Amniotic epithelial cell (primary cell): Measurements from ENCODE around the gene BSCL2.
A peak's percentile ranks its signal among the peaks of the same experiment; 100 is the strongest.
"Not testable (repeated sequence)": the region's sequence is repeated elsewhere in the genome, so short reads cannot be mapped to it uniquely, and the experiment has no call there.

Experiments
- DNase-seq: peaks from one replicate; pipeline ENCODE4 v3.0.0-alpha.2; 2010; ENCODE audit warnings: low read depth

BSCL2 gene

DNA sequence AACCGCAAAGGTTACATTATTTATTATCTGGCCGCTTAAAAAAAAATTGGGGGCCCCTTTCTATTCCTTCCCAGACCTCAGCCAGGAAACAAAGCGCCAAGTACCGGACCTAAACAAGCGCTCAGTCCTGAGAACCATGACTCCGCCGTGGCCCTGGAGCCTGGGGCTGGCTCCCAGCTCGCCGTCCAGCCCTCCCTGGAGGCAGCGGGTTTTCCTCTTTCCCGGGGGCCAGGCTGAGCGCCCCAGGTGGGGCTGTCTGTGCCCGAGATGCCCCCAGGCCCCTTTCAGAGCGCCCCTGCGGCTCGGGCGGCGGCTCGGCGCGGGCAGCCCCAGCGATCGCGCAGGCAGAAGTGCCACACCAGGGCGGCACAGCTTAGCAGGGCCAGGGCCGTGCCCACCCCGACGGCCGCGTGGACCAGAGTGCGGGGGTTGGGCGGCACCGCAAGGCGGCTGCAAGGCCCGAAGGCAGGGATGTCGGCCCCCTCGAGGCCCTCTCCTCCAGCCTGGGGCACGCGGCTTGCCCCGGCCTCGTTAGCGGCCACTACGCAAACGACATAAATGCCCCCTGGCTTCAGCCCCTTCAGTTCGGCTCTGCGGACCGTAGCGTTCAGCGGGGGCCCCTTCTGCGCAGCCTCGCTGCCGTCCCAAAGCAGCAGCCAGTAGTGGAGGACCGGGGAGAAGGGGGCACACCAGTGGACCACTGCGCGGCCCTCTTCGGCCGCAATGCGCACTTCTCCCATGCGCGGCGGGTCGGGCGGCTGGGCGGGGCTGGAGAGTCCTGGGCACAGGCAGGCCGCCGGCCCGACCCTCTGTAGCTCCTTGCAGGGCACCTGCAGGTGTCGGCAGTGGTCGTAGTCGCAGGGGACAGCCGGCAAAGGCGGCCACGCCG is 19.5 kb downstream of the BSCL2 start:
- DNase-seq = no peak

DNA sequence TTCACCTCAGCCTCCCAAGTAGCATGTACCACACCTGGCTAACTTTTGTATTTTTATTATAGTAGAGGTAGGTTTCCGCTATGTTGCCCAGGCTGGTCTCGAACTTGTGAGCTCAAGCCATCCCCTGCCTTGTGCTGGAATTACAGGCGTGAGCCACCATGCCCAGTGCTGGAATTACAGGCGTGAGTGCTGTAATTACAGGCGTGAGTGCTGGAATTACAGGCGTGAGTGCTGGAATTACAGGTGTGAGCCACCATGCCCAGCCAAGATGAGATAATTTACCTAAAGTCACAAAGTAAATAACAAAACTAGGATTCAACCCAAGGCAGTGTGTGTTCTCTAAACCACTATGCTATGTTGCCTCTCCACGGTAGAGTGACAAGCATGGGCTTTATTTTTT is 24.7 kb downstream of the BSCL2 start:
- DNase-seq = no peak

DNA sequence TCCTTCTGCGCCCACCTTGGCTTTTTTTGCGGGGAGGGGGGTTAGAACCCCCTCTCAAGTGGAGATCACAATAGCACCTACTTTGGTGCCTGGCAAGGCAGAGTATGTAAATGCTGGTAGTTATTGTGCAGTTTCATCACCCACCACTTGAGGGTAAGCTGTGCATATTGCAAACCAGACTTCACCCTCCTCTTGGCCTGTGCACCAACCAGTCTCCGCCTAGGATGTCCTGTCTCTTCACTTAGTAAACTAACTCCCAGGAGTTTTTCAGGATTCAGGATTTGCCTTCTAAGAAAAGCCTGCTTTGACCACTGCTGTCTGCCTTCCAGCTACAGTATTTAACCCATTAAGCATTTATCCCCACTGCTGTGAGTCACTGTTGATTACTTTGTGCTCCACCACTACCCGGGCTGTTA is 26.4 kb downstream of the BSCL2 start:
- DNase-seq = peak; percentile 83

DNA sequence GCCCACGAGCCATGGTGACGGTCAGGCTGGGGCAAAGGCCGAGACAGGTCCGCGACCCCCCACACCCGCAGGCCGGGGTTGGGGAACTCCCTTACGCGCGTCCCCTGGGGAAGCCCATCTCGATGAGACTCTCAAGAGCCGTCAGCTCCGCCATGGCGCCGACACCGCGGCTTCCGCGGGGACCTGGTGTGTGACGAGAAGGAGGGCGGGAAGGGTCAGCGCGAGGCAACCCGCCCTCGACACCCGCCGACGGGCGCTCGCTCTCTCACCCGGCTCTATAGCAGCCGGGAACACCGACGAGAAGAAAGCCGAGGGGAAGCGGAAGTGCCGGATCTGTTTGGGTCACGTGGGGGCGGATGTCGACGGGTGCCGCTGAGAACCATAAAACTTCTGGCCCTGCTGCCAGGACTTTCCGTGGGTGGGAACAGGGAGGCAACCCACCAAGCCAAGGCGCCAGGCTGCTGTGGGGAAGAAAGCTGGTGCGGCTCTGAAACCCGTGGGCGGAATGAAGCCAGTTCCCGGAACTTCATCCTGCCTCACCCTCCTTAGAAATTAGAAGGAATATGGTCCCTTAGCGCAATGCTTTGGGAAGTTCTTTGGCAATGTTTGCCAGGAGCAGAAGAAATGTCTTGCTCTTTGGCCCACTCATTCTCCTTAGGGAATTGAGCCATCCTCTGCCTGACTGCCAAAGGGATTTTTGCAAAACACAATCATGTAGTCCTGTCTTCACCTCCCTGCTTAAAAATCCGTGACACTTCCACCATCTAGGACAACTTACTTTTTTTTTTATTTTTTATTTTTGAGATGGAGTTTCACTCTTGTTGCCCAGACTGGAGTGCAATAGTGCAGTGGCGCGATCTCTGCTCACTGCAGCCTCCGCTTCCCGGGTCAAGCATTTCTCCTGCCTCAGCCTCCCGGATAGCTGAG is 28.2 kb downstream of the BSCL2 start, which contains the start of gene UBXN1:
TSS of gene UBXN1 (minus strand) at position 304 of the 927 bp plus-strand sequence. CDS start at position 154, 150 bp downstream.
- DNase-seq = peak; percentile 87

DNA sequence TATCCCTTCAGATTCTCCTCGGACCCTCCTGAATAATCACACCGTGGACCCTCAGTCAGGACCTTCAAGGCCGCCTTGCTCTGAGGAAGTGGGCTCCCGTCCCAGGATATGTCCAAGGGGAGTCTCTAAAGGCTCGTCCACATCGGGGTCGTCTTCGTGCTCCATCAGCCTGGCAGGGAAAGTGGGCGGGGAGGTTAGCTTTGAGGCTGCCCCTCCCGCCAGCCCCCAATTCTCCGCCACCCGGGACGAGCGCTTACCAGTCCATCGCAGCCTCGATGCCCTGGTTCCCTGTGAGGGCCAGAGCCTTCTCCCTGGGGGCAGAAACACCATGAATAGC is 28.8 kb downstream of the BSCL2 start:
- no peak for DNase-seq

DNA sequence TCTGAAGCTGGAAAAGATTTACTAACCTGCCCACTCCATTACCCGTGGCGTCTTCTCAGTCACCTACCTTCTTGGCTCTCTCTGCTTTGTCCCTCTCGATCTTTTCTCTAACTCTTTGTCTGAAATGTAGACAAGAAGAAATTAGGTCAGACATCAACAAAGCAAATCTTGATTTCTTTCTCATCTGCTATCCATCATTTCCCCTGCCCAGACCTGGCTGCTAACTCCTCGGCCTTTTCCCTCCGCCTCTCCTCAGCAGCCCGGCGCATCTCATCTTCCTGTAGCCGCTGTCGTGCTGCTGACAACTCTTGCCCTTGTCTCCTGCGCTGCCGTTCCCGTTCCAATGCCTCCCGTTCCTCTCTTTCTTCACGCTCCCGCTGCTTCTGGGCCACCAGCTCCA is 29.5 kb downstream of the BSCL2 start:
- DNase-seq = no peak

DNA sequence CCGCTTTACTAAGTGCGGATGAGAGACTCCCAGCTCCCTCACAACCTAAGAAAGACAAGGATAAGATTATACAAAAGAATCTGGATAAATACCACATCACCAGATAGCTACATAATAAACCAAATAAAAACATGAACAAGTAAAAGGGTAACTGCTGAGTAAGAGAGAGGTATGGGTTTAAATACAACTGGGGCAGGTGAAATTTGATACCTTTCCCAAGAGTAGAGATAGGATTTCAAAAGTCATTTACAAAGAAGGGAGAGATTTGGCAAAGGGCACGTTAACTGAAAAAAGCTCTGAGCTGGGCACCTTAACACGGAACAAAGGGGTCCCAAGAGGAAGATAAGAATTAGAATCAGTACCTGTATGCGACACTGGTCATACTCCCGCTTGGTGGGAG is 30.1 kb downstream of the BSCL2 start:
- DNase-seq = no peak

DNA sequence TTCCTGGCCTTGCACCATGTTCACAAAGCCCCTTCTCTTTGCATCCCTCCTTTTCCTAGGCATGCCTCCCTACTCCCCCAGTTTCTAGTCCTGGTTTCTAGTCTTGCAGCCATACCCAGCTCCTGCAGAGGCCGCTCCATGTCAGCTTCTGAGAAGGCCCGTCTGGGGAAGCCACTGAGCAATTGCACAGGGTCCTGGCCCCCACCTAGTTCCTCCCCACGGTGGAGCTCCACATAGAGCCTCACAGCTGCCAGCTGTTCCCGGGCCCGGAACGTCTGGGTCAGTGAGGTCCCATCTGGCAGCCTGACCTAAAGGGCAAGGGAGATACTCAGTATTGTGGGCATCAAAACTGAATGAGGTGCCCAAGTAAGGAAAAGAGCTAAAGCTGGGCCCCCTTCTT is 30.5 kb downstream of the BSCL2 start:
- no peak for DNase-seq

DNA sequence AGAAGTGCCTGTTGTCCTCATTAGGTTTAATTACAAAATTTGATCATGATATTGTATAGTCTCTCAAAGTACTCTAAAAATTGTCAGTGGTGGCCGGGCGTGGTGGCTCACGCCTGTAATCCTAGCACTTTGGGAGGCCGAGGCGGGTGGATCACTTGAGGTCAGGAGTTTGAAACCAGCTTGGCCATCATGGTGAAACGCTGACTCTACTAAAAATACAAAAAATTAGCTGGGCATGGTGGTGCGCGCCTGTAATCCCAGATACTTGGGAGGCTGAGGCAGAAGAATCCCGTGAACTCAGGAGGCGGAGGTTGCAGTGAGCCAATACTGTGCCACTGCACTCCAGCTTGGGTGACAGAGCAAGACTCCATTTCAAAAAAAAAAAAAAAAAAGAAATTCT is 31.8 kb downstream of the BSCL2 start:
- not testable (repeated sequence) for DNase-seq

DNA sequence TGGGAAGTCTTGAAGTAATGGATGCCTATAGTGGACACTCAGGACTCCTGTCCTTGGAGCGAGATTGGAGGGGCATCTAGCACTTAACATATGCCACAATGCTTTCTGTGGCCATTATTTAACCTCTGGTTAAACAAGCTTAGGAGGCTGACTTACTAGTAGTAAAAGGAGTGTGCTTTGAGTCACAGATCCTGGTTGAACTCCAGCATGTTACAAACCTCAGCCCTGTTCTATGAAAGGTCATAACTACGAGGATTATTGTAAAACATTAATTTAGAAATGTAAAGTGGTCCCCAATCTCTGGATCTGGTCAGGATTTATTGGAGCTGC is 34.1 kb downstream of the BSCL2 start:
- DNase-seq = no peak

DNA sequence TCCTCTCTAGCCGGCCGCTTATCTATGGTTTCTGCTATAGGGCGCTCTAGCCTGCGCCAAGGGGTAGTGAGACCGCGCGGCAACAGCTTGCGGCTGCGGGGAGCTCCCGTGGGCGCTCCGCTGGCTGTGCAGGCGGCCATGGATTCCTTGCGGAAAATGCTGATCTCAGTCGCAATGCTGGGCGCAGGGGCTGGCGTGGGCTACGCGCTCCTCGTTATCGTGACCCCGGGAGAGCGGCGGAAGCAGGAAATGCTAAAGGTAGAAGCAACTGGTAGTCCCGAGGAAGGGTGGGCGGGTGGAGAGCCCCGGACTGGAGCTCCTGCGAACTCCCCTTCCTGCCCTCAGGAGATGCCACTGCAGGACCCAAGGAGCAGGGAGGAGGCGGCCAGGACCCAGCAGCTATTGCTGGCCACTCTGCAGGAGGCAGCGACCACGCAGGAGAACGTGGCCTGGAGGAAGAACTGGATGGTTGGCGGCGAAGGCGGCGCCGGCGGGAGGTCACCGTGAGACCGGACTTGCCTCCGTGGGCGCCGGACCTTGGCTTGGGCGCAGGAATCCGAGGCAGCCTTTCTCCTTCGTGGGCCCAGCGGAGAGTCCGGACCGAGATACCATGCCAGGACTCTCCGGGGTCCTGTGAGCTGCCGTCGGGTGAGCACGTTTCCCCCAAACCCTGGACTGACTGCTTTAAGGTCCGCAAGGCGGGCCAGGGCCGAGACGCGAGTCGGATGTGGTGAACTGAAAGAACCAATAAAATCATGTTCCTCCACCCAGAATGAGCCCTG is 35.4 kb downstream of the BSCL2 start, which contains the start of the genes LBHD1 and UQCC3:
TSS of gene LBHD1 (minus strand) at position 660 of the 782 bp plus-strand sequence. CDS start 2,236 bp downstream, outside the sequence.
TSS of gene UQCC3 (plus strand) at position 66 of the 782 bp plus-strand sequence. CDS start at position 139, 73 bp downstream.
- peak; percentile 83 for DNase-seq

DNA sequence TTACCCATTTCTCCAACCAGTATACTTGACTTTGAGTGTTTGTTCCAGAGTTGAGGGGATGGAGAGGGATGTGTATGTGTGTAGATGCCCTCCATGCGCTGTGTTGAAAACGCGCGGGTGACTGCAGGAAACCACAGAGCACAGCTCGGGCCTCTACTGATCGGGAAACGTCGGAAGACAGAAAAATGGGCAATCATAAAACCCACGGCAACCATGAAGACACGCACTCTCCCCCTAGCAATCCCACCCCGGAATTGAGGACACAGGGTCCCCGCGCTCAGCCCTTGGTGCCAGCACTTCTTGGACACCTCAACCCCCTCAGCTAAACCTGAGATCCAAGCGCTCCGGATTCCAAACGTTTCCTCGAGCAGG is 36.0 kb downstream of the BSCL2 start:
- DNase-seq = no peak

DNA sequence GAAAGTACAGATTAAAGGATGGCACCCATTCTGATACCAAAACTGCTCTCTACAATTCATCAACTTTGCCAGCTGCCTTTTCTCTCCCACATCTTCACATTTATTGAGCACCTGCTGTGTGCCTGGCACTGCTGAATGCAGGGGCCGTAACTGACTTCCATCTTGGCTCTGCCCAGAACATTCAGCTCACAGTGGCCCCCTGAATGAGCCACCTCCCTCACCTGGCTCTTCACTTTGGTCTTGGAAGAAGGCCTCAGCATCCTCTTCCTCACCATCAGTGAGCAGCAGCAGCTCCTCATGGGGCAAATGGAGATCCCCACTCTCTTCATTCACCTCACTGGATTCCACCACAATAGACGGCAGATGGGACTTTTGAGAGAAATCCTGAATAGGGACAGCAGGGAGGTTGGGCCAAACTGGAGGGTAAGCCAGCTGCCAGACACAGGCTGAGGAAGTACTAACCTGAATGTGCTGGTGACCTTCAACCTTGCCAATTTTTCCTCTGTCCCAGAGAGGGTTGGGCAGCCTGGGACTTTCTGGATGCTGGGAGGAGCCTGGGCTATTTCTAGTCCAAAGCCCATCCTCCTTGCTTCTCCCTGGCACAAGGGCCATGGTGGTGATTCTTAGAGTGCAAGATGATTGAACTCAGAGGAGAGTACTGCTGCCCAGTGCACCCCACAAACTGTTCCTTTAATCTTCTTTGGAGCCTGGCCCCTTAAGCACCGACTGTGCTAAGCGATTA is 37.6 kb downstream of the BSCL2 start:
- DNase-seq = no peak

DNA sequence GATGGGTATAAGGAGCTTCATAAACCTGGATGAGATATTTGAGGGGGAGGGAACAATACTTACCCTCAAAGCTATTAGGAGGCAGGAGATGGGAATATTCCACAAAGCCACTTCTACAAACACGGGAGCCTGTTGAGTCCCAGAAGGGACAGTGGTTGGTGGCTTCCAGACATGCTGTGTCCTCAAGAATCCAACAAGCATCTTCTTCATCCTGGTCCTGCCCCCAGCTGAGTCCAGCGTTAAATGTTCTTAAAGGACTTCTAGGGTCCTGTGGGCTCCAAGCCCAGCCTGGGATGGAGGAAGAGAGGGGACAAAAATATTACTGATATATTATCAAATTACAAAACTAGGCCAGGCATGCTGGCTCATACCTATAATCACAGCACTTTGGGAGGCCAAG is 39.8 kb downstream of the BSCL2 start:
- no peak for DNase-seq

DNA sequence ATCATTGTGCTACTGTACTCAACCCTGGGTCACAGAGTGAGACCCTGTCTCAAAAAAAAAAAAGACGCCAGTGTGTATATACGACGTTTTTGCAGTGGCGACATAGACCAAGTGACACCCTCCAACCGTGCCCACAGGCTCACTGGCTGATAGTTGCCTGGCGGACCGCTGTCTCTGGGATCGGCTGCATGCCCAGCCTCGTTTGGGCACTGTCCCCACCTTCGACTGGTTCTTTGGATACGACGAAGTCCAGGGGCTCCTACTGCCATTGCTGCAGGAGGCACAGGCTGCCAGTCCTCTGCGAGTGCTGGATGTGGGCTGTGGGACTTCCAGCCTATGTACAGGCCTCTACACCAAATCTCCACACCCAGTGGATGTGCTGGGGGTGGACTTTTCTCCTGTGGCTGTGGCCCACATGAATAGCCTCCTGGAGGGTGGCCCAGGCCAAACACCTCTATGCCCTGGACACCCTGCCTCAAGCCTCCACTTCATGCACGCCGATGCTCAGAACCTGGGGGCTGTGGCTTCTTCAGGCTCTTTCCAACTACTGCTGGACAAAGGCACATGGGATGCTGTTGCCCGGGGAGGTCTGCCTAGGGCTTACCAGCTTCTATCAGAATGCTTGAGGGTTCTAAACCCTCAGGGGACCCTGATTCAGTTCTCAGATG is 40.8 kb downstream of the BSCL2 start:
- no peak for DNase-seq

DNA sequence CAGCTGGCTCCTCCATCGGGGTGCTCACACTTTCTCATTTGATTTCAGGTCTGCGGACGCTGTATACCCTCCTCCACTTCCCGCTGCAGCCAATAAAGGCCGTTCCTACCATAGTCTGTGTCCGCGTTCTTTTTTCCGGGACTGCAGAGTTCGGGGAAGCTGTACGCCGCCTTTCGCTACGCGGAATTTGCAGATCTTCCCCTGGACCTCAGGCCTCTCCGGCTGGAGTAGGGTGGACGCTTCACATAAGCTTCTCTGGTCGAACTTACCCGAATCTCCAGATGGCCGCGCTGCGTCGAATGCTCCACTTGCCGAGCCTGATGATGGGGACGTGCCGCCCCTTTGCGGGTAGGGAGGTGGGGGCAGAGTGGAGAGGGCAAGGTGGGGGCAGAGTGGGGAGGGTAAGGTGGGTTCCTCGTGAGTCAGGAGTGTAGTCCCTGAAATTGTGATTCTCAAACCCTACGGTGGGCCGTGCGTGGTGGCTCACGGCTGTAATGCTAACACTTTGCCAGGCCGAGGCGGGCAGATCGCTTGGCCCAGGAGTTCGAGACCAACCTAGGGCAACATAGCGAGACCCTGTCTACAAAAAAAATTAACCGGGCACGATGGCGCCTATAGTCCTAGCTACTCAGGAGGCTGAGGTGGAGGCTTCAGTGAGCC is 41.5 kb downstream of the BSCL2 start:
- peak; percentile 76 for DNase-seq

DNA sequence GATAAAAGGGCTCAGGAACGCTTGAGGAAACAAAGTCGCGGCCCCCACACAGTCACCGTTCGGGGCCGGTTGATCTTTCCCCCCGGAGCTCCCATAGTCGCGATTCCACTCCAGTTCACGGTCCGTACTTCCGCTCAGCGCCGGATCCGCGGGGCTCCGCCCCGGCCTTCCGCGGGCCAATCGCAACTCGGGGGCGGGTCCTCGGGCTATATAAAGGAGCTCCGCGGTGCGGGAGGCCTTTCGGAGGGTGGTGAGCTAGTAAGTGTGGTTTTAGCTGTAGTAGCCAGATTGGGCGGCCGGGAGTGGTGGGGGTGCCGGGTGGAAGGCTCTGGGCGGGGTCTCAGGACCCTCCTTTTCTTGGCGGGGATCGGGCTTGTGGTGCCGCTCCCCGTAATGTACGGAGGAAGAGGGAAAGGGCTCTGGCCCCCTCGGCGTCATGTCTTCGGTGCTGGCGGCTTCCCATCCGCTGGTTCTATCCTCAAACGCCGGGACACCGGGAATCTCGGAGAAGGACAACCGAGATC is 42.1 kb downstream of the BSCL2 start, which contains the start of the genes C11orf98 and CSKMT:
TSS of gene C11orf98 (minus strand) at position 136 of the 524 bp plus-strand sequence. CDS start at position 95, 41 bp downstream.
TSS of gene CSKMT (plus strand) at position 238 of the 524 bp plus-strand sequence. CDS start 568 bp downstream, outside the sequence.
- peak; percentile 88 for DNase-seq

DNA sequence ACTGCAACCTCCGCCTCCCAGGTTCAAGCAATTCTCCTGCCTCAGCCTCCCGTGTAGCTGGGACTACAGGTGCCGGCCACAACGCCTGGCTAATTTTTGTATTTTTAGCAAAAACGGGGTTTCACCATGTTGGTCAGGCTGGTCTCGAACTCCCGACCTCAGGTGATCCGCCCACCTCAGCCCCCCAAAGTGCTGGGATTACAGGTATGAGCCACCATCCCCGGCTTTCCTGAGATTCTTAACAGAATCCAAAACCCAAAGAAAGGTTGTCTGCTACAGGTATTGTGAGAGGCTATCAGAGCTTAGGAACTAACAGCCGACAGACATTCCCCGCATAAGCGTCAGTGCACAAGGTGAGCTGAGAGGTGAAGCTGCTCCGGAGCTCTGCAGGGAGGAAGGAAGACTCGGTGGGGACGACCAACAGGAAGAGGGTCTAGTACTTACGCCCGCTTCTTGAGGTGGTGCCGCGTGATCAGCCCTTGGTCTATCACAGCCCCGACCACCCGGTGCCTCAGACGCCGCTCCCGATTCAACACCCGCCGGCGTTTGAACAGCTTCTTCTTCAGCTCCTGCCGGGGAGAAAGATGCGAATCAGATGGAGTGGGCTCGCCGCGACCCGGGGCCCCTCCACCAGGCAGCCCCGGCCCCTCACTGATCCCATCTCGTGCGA is 42.7 kb downstream of the BSCL2 start:
- DNase-seq = peak; percentile 59

DNA sequence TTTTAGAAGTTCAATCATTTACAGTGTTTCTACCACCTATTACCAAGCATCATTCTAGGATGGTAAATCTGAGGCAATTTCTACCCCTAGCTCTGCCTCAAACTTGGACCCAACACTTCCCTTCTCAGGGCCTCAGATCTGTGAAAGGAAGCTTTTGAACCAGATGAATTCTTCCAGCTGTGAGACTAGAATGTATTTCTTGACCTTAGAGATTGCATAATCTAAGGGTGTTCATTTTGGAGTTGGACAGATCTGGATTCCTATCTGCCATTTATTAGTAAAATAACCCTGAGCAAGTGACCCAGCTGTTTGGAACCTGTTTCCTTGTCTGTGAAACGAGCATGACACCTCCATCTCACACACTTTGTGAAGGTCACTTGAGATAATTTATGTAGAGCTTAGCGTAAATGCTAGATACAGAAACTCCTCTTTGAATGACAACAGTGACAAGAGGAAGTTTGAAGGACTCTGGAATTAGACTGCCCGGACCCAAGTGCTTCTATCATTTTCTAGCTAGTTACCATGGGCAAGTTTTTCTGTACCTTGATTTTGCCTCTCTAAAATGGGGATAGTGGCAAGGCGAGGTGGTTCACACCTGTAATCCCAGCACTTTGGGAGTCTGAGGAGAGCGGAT is 50.3 kb downstream of the BSCL2 start:
- no peak for DNase-seq
